Raji (cell line): Measurements from ENCODE around the gene LY9.

Source experiments
- POLR2A ChIP-seq: IDR thresholded peaks from 2 replicates; pipeline ENCODE4 v1.6.1; 2011; ENCODE audit warnings: low read depth, low read length, control low read depth; ENCODE audit not compliant: insufficient read depth

Gene LY9

DNA sequence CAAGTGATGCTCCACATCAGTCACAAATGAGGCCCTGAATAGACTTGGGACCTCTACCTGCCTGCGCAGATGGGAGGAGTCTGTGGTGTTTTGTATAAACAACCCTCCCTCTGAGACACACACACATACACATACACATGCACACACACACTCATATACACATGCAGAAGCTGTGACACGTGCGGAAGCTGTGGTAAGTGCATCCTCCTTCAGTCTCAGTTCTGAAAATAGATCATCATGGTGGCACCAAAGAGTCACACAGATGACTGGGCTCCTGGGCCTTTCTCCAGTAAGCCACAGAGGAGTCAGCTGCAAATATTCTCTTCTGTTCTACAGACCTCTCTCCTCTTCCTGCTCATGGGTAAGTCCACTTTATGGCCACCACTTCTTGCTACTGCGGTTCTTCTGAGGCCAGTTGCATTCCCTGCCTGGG lies at the start of gene LY9:
LY9 (plus strand) TSS at position 224 of the 433 bp plus-strand sequence; CDS start at position 238, 14 bp downstream.
- no peak for TF ChIP-seq POLR2A

- TF ChIP-seq POLR2A = no peak
Observed at GRCh38 chr1:160746836-160747500, 49.0 kb upstream of the LY9 start.

GRCh38 chr1:160747717-160748116 lies 48.3 kb upstream of the LY9 start:
- no peak for TF ChIP-seq POLR2A

DNA sequence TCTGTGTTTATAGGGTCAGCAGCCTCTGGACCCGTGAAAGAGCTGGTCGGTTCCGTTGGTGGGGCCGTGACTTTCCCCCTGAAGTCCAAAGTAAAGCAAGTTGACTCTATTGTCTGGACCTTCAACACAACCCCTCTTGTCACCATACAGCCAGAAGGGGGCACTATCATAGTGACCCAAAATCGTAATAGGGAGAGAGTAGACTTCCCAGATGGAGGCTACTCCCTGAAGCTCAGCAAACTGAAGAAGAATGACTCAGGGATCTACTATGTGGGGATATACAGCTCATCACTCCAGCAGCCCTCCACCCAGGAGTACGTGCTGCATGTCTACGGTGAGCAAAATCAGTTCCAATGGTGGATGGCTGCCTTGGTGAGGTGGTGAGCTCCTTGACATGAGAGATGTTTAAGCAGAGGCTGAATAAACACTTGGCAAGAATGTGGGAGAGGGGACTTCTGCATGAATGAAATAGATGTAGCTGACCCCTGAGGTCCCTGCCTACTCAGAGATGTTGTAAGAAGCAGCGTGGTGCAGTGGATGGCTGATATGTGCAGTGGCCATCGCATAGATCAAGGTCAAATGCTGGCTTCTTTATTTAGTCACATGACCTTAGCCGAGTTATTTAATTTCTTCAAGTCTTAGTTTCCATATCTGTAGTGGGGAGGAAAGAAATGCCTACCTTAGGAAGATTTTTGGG lies 47.6 kb upstream of the LY9 start:
- no peak for TF ChIP-seq POLR2A

GRCh38 chr1:160748878-160749269 lies 47.1 kb upstream of the LY9 start:
- TF ChIP-seq POLR2A = no peak

GRCh38 chr1:160750608-160751007 lies 45.4 kb upstream of the LY9 start:
- TF ChIP-seq POLR2A = no peak

DNA sequence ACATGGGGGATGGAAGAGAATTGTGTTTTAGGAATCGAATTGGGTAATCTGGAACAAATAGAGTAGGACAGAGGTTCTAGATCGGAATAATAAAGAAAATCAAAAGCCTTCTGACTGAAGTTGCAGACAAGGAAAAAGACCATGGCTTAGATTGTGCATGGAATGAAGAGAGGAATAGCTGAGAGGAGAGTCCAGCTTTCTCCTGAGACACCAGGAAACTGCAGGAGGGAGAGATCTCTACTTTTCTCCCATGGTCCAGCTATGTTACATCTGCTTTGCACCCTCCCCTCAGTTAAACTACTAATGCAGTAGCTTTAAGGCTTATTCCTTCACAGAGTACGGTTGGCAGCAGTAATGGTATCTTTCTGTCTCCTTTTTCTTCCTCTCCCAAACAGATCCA lies 43.6 kb upstream of the LY9 start:
- TF ChIP-seq POLR2A = no peak

DNA sequence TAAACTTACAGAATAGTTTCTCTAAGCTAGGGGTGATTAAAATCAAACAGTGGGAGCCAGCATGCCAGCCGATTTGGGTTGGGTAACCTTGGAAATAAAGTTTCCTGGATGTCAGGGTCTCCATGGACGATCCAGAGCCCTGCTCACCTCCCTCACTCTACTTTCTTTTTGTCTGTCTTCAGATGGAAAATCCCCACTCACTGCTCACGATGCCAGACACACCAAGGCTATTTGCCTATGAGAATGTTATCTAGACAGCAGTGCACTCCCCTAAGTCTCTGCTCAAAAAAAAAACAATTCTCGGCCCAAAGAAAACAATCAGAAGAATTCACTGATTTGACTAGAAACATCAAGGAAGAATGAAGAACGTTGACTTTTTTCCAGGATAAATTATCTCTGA lies 43.0 kb upstream of the LY9 start:
- no peak for TF ChIP-seq POLR2A

DNA sequence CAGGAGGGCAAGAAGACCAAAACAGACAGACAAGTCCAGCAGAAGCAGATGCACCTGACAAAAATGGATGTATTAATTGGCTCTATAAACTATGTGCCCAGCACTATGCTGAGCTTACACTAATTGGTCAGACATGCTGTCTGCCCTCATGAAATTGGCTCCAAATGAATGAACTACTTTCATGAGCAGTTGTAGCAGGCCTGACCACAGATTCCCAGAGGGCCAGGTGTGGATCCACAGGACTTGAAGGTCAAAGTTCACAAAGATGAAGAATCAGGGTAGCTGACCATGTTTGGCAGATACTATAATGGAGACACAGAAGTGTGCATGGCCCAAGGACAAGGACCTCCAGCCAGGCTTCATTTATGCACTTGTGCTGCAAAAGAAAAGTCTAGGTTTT lies 42.4 kb upstream of the LY9 start:
- TF ChIP-seq POLR2A = no peak

DNA sequence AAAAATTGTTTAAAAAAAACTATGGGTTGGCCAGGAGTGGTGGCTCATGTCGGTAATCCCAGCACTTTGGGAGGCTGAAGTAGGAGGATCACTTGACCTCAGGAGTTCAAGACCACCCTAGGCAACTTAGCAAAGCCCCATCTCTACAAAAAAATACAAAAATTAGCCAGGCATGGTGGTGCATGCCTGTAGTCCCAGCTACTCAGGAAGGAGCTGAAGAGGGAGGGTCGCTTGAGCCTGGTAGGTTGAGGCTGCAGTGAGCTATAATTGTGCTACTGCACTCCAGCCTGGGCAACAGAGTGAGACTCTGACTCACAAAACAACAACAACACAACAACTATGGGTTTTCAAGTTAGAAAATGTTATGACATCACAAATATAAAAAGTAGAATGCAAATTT lies 40.5 kb upstream of the LY9 start:
- TF ChIP-seq POLR2A = no peak

- TF ChIP-seq POLR2A = no peak
Observed at GRCh38 chr1:160755911-160756848, 39.8 kb upstream of the LY9 start.

DNA sequence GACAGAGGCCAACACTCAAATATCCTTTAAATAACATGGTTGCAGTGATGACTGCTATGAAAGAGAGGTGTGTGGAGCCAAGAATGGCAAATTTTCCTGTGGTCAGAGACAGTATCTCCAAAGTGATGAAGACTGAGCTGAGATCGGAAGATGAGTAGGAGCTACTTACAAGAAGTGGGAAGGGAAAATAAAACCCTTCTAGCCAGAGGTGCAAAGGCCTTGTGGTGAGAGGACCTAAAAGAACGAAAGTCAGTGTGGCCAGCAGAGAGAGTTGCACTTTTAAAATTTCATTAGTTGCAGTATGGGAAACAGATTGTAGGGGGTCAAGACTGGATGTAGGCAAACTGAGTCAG lies 39.1 kb upstream of the LY9 start:
- TF ChIP-seq POLR2A = no peak

DNA sequence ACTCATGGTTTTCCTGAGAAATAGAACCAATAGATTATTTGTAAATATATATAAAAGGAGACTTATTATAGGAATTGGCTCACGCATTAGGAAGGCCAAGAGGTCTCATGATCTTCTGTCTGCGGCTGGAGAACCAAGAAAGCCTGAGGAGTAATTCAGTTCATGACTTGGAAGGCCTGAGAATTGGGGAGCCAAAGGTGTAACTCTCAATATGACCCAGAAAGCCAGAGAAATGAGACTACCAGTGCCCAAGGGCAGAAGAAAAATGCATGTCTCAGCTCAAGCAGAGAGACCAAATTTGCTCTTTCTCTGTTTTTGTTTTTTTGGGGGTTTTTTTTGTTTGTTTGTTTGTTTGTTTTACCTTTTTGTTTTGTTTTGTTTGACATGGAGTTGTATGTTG lies 37.5 kb upstream of the LY9 start:
- TF ChIP-seq POLR2A = no peak

GRCh38 chr1:160759740-160760139 lies 36.2 kb upstream of the LY9 start:
- no peak for TF ChIP-seq POLR2A

DNA sequence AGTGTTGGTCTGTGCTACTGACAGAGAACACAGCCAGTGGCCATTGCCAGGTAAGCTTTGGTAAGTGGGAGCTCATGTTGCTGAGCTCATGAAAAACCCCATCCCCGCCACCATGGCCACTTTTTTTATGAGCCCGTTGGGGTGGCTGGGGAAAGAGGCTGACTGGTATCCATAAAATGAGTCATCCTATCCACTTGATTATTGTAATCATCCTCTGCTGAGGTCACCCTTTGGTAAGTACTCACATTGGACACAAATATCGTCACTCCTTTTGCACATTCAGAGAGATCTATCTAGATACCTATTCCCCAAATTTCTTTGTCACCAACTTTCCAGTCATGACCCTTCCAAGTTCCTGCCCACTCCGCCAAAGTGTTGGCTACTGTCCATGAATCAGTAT lies 34.9 kb upstream of the LY9 start:
- TF ChIP-seq POLR2A = no peak

DNA sequence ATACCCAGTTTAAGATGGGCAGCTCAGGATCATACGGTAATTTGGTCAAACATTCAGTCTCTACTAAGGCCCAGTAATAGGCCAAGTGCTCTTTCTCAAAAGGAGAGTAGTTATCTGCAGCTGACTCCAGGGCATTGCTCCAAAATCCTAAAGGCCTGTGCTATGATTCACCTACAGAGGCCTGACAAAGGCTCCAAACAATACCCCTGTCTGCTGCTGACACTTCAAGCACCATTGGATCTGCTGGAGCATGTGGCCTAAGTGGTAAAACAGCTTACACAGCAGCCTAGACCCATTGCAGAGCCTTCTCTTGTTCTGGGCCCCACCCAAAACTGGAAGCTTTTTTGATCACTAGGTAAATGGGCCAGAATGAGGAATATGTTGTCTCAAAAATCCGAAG lies 34.1 kb upstream of the LY9 start:
- no peak for TF ChIP-seq POLR2A
